NT2/D1 (cell line): ENCODE measurements around the gene DUSP22.
A peak's percentile ranks its signal among the peaks of the same experiment; 100 is the strongest.
"Not testable (repeated sequence)": the region's sequence is repeated elsewhere in the genome, so short reads cannot be mapped to it uniquely, and the experiment has no call there.

Experiments
- DNase-seq: peaks from one replicate; pipeline ENCODE4 v3.0.0-alpha.2; 2011; ENCODE audit warnings: low read depth, low spot score
- H3K27me3 ChIP-seq: 2 replicates; pipeline ENCODE4 v1.6.0; 2011; ENCODE audit warnings: mild to moderate bottlenecking; ENCODE audit not compliant: insufficient read length, insufficient read depth
- H3K36me3 ChIP-seq: 2 replicates; pipeline ENCODE4 v1.6.1; 2011; ENCODE audit warnings: mild to moderate bottlenecking, low read length, mixed read lengths; ENCODE audit not compliant: insufficient read depth, insufficient read length
- H3K4me1 ChIP-seq: 2 replicates; pipeline ENCODE4 v1.5.1; 2011; ENCODE audit not compliant: insufficient read depth, insufficient read length
- H3K4me3 ChIP-seq: 2 replicates; pipeline ENCODE4 v1.5.1; 2011; ENCODE audit warnings: low read depth; ENCODE audit not compliant: insufficient read length
- H3K9ac ChIP-seq: 2 replicates; pipeline ENCODE4 v1.6.0; 2011; ENCODE audit warnings: low read depth; ENCODE audit not compliant: insufficient read length
- H3K9me3 ChIP-seq: 2 replicates; pipeline ENCODE4 v1.5.1; 2011; ENCODE audit warnings: mild to moderate bottlenecking, low read length; ENCODE audit not compliant: insufficient read depth
- SUZ12 ChIP-seq: IDR thresholded peaks from 2 replicates; pipeline ENCODE4 v1.6.1; 2011; ENCODE audit not compliant: insufficient read length, insufficient read depth; ENCODE audit errors: extremely low read depth
- YY1 ChIP-seq: IDR thresholded peaks from 2 replicates; pipeline ENCODE4 v1.6.1; 2011; ENCODE audit not compliant: insufficient read length, insufficient read depth
- ZNF274 ChIP-seq: IDR thresholded peaks from 2 replicates; pipeline ENCODE4 v1.6.1; 2011; ENCODE audit warnings: mild to moderate bottlenecking, low read depth, low read length

Gene DUSP22

DNA sequence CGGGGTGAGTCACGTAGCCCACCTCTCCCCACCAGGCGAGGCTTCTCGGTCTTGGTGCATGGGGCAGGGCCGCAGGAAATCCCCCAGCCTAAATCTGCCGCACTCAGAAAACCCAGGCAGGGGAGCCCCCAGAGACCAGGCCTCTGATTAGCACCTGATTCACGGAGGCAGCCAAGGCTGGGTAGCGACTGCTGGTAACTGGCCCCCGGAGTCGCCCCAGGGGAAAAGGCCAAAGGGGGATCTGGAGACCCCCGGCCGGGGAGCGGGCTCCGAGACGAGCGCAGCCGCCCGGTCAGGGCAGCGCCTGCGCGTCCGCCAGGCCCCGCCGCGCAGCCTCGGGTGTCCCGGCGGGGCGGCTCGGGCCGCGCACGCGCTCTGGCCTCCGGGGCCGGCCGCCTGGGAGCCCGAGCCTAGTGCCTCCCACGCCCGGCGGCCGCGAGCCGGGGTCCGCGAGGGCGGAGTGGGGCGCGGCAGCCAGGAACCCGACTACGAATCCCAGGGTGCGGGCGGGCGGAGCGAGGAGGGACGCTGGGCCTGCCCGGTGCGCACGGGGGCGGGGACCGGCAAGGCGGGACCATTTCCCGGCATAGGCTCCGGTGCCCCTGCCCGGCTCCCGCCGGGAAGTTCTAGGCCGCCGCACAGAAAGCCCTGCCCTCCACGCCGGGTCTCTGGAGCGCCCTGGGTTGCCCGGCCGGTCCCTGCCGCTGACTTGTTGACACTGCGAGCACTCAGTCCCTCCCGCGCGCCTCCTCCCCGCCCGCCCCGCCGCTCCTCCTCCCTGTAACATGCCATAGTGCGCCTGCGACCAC is at the start of gene DUSP22:
Gene DUSP22 (plus strand): TSS at position 791 of the 809 bp plus-strand sequence. CDS start 53 bp downstream, outside the sequence.
- Histone ChIP-seq H3K4me1 (peaks cover 6% of the 10 kb centered on the region), H3K36me3 (no peaks in the 10 kb centered on the region), H3K9me3 (no peaks in the 10 kb centered on the region), H3K27me3 (peaks cover 7% of the 10 kb centered on the region), H3K9ac (peak within 1 kb of the TSS; percentile 82), H3K4me3 (peak within 1 kb of the TSS; percentile 63)
- DNase-seq: peak; percentile 48
- TF ChIP-seq YY1 (no peak), SUZ12 (no peak), ZNF274 (no peak)

GRCh38 chr6:246352-246751 is 45.9 kb upstream of the DUSP22 start:
- no peak for TF ChIP-seq ZNF274
- DNase-seq: no peak
- Histone ChIP-seq H3K36me3 (no peaks in the 10 kb centered on the region), H3K27me3 (no peaks in the 10 kb centered on the region), H3K9ac (no peak overlapping the region), H3K4me1 (no peaks in the 10 kb centered on the region), H3K9me3 (no peaks in the 10 kb centered on the region), H3K4me3 (no peak overlapping the region)

GRCh38 chr6:247351-247750 is 44.9 kb upstream of the DUSP22 start:
- Histone ChIP-seq H3K9me3 (no peaks in the 10 kb centered on the region), H3K9ac (no peak overlapping the region), H3K4me3 (no peak overlapping the region), H3K4me1 (no peaks in the 10 kb centered on the region), H3K36me3 (no peaks in the 10 kb centered on the region), H3K27me3 (no peaks in the 10 kb centered on the region)
- TF ChIP-seq YY1 (no peak), SUZ12 (no peak)
- no peak for DNase-seq

DNA sequence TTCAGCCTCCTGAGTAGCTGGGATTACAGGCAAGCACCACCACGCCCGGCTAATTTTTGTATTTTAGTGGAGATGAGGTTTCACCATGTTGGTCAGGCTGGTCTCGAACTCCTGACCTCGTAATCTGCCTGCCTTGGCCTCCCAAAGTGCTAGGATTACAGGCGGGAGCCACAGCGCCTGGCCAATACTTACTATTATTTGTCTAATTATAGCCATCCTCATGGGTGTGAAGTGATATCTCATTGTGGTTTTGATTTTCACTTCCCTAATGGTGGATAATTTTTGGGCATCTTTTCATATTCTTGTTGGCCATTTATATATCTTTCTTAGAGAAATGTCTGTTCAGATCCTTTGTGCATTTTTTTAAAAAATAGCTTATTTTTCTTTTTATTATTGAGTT is 44.2 kb upstream of the DUSP22 start:
- not testable (repeated sequence) for H3K4me1 ChIP-seq, DNase-seq, H3K9ac ChIP-seq, H3K27me3 ChIP-seq, H3K36me3 ChIP-seq, H3K4me3 ChIP-seq, H3K9me3 ChIP-seq

DNA sequence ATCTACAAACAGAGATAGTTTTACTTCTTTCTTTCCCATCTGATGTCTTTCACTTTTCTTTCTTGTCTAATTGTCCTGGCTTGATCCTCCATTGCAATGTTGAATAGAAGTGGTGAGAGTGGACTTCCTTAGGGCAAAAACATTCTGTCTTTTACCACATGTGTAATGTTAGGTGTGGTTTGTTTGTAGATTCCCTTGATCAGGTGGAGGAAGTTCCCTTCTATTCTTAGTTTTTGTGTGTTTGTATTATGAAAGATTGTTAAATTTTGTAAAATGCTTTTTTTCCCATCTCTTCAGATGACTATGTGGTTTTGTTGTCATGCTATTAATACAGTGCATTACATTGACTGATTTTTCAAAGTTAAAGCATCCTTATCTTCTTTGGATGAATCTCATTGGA is 41.6 kb upstream of the DUSP22 start:
- Histone ChIP-seq H3K4me3 (no peak overlapping the region), H3K9me3 (no peaks in the 10 kb centered on the region), H3K4me1 (no peaks in the 10 kb centered on the region), H3K27me3 (no peaks in the 10 kb centered on the region), H3K9ac (no peak overlapping the region), H3K36me3 (no peaks in the 10 kb centered on the region)
- TF ChIP-seq SUZ12: no peak
- TF ChIP-seq YY1: no peak
- TF ChIP-seq ZNF274: no peak
- no peak for DNase-seq

DNA sequence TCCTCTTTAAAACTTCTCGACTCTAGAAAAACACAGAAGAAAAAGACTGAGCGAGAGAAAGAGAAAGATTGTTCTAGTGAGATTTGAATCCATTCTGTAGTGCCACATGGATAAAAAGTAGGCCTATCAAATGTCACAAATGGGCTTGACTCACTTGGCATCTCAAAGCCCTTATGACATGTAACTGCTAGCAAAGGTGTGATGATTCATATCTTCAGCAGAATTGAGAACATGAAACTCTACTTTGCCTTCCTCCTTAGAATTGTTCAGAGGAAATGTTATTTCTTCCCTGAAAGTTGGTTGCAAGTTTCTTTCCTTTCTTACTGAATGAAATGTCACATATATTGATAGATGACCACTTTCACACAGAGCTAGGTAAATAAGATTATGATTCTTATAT is 40.4 kb upstream of the DUSP22 start:
- no peak for DNase-seq
- no peaks in the 10 kb centered on the region for H3K4me1 ChIP-seq

GRCh38 chr6:252775-253535 is 39.3 kb upstream of the DUSP22 start:
- H3K4me1 ChIP-seq: no peaks in the 10 kb centered on the region
- H3K9ac ChIP-seq: no peak overlapping the region
- no peaks in the 10 kb centered on the region for H3K36me3 ChIP-seq
- no peak for DNase-seq
- TF ChIP-seq YY1 (no peak), ZNF274 (no peak), SUZ12 (no peak)
- no peak overlapping the region for H3K4me3 ChIP-seq
- H3K27me3 ChIP-seq: no peaks in the 10 kb centered on the region
- no peaks in the 10 kb centered on the region for H3K9me3 ChIP-seq

More for the DNA sequence above, 40.4 kb upstream of the DUSP22 start:
- H3K4me3 ChIP-seq: no peak overlapping the region
- TF ChIP-seq YY1 (no peak), ZNF274 (no peak), SUZ12 (no peak)
- no peak overlapping the region for H3K9ac ChIP-seq
- no peaks in the 10 kb centered on the region for H3K27me3 ChIP-seq
- no peaks in the 10 kb centered on the region for H3K36me3 ChIP-seq
- no peaks in the 10 kb centered on the region for H3K9me3 ChIP-seq
